ENCODE measurements around the gene RFT1.

DNA sequence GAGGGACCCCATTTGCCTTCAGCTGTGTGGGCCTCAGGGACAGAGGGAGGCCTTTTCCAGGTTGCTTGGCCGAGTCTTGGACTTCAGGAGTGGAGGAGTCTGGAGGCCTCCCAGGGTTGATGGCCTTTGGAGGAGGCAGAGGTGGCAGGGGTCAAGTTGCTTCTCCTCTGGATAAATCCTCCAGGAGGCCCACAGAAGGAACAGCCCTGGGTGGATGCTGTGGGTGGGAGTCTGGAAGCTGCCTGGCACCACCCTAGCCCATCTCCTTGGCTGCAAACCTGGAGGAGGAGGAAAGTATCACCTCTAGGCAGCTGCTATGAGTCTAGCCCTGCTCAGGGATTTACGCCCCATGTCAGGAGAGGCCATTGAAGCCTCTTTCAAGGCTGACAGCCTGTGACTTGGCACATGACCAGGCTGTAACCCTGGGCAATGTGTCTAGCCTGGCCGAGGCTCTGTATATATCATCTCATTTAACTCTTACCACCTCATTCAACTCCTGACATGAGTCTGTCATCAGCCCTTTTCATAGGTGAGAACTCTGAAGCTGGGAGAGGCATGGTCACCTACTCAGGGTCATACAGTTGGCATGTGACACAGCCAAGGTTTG, 27.8 kb upstream of the RFT1 start:
- TF ChIP-seq, protein P1, sequence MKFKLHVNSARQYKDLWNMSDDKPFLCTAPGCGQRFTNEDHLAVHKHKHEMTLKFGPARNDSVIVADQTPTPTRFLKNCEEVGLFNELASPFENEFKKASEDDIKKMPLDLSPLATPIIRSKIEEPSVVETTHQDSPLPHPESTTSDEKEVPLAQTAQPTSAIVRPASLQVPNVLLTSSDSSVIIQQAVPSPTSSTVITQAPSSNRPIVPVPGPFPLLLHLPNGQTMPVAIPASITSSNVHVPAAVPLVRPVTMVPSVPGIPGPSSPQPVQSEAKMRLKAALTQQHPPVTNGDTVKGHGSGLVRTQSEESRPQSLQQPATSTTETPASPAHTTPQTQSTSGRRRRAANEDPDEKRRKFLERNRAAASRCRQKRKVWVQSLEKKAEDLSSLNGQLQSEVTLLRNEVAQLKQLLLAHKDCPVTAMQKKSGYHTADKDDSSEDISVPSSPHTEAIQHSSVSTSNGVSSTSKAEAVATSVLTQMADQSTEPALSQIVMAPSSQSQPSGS (CRISPR knock-in tag; IDR thresholded peaks at IDR 0.05; ENCODE audit: borderline replicate concordance, low read depth): no peak
- TF ChIP-seq, protein P2, sequence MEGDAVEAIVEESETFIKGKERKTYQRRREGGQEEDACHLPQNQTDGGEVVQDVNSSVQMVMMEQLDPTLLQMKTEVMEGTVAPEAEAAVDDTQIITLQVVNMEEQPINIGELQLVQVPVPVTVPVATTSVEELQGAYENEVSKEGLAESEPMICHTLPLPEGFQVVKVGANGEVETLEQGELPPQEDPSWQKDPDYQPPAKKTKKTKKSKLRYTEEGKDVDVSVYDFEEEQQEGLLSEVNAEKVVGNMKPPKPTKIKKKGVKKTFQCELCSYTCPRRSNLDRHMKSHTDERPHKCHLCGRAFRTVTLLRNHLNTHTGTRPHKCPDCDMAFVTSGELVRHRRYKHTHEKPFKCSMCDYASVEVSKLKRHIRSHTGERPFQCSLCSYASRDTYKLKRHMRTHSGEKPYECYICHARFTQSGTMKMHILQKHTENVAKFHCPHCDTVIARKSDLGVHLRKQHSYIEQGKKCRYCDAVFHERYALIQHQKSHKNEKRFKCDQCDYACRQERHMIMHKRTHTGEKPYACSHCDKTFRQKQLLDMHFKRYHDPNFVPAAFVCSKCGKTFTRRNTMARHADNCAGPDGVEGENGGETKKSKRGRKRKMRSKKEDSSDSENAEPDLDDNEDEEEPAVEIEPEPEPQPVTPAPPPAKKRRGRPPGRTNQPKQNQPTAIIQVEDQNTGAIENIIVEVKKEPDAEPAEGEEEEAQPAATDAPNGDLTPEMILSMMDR (IDR thresholded peaks at IDR 0.05): no peak
- TF ChIP-seq FOXJ3 (CRISPR knock-in tag; IDR thresholded peaks at IDR 0.05; ENCODE audit: borderline replicate concordance): no peak
- TF ChIP-seq, protein P3, sequence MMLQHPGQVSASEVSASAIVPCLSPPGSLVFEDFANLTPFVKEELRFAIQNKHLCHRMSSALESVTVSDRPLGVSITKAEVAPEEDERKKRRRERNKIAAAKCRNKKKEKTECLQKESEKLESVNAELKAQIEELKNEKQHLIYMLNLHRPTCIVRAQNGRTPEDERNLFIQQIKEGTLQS (CRISPR knock-in tag; conservative IDR thresholded peaks at IDR 0.05): no peak
- TF ChIP-seq CBFB (CRISPR knock-in tag; IDR thresholded peaks at IDR 0.05; ENCODE audit: low read depth): no peak
- TF ChIP-seq, protein P4, sequence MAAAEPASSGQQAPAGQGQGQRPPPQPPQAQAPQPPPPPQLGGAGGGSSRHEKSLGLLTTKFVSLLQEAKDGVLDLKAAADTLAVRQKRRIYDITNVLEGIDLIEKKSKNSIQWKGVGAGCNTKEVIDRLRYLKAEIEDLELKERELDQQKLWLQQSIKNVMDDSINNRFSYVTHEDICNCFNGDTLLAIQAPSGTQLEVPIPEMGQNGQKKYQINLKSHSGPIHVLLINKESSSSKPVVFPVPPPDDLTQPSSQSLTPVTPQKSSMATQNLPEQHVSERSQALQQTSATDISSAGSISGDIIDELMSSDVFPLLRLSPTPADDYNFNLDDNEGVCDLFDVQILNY (CRISPR knock-in tag; IDR thresholded peaks at IDR 0.05): no peak
- TF ChIP-seq, protein P5, sequence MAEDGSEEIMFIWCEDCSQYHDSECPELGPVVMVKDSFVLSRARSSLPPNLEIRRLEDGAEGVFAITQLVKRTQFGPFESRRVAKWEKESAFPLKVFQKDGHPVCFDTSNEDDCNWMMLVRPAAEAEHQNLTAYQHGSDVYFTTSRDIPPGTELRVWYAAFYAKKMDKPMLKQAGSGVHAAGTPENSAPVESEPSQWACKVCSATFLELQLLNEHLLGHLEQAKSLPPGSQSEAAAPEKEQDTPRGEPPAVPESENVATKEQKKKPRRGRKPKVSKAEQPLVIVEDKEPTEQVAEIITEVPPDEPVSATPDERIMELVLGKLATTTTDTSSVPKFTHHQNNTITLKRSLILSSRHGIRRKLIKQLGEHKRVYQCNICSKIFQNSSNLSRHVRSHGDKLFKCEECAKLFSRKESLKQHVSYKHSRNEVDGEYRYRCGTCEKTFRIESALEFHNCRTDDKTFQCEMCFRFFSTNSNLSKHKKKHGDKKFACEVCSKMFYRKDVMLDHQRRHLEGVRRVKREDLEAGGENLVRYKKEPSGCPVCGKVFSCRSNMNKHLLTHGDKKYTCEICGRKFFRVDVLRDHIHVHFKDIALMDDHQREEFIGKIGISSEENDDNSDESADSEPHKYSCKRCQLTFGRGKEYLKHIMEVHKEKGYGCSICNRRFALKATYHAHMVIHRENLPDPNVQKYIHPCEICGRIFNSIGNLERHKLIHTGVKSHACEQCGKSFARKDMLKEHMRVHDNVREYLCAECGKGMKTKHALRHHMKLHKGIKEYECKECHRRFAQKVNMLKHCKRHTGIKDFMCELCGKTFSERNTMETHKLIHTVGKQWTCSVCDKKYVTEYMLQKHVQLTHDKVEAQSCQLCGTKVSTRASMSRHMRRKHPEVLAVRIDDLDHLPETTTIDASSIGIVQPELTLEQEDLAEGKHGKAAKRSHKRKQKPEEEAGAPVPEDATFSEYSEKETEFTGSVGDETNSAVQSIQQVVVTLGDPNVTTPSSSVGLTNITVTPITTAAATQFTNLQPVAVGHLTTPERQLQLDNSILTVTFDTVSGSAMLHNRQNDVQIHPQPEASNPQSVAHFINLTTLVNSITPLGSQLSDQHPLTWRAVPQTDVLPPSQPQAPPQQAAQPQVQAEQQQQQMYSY (CRISPR knock-in tag; IDR thresholded peaks at IDR 0.05): no peak
- TF ChIP-seq GABPB1 (CRISPR knock-in tag; IDR thresholded peaks at IDR 0.05): no peak
- TF ChIP-seq JAZF1 (CRISPR knock-in tag; IDR thresholded peaks at IDR 0.05): no peak

All from WTC11 (cell line).